Suprapubic skin (tissue), 4 donors: ENCODE measurements around the gene ITPR2.
A peak's percentile ranks its signal among the peaks of the same experiment; 100 is the strongest.

Experiments used
- CTCF ChIP-seq, 2 donors: fragments of 200-600 bp in 1 of 2; fragments of 450-650 bp in 1 of 2; sonication (generic) in 1 of 2; IDR thresholded peaks; one replicate each; pipeline ENCODE4 v1.5.1; 2016 to 2019; ENCODE audit warnings: antibody characterized with exemption in 2 of 2, mild to moderate bottlenecking in 1 of 2, moderate library complexity in 1 of 2
- EP300 ChIP-seq: sonication (generic); formaldehyde crosslinking; IDR thresholded peaks from one replicate; pipeline ENCODE4 v1.6.1; 2017; ENCODE audit warnings: antibody characterized with exemption
- POLR2A ChIP-seq, 2 donors: fragments of 450-650 bp; IDR thresholded peaks; one replicate each; pipeline ENCODE4 v1.6.1; 2017; ENCODE audit warnings: antibody characterized with exemption in 2 of 2, mild to moderate bottlenecking in 2 of 2, moderate library complexity in 2 of 2
- POLR2AphosphoS5 ChIP-seq, 3 donors: sonication (generic); formaldehyde crosslinking; IDR thresholded peaks; one replicate each; pipeline ENCODE4 v1.6.1; 2017; ENCODE audit warnings: antibody characterized with exemption in 3 of 3

GRCh38 chr12:26845057-26845666 is 12.2 kb upstream of the ITPR2 start:
- TF ChIP-seq POLR2AphosphoS5 (IDR thresholded peaks at IDR 0.05) (no peak), EP300 (no peak), CTCF (IDR thresholded peaks at IDR 0.05) (peak in 1 of 2 donors; percentile 59), POLR2A (IDR thresholded peaks at IDR 0.05) (no peak)
